Activated CD8-positive, alpha-beta T cell treated with anti-CD3 and anti-CD28 coated beads for 36 hours (primary cell): ENCODE data around the gene LRRC14B. TPM values are rescaled to one million over a fixed set of nuclear protein-coding genes. Genes with fewer than 3 reads are reported as not detected.
A peak's percentile ranks its signal among the peaks of the same experiment; 100 is the strongest.
"Not testable (repeated sequence)": the region's sequence is repeated elsewhere in the genome, so short reads cannot be mapped to it uniquely, and the experiment has no call there.

Source experiments
- ATAC-seq: fragments of 200-7000 bp; cut with Tn5 transposase; one replicate; pipeline ENCODE4 v1.10.0; 2021; ENCODE audit warnings: mild to moderate bottlenecking, moderate library complexity
- CTCF ChIA-PET: fragments of 350-600 bp; sonication (Branson Sonifier 250); formaldehyde crosslinking; loops from one replicate; lab custom pipeline; 2021; ENCODE audit warnings: antibody characterized with exemption; lab: Charles Lee
- POLR2A ChIA-PET: fragments of 350-600 bp; sonication (Branson Sonifier 250); formaldehyde crosslinking; loops from one replicate; lab custom pipeline; 2021; ENCODE audit warnings: antibody characterized with exemption; lab: Charles Lee
- DNase-seq: peaks from one replicate; pipeline ENCODE4 v3.0.0-alpha.2; 2020
- H3K27ac Mint-ChIP-seq: one replicate; pipeline ENCODE4 v1.8.0; 2021; ENCODE audit warnings: mild to moderate bottlenecking, mixed read lengths
- H3K27me3 Mint-ChIP-seq: one replicate; pipeline ENCODE4 v1.8.0; 2021; ENCODE audit warnings: mixed read lengths
- H3K36me3 Mint-ChIP-seq: one replicate; pipeline ENCODE4 v1.8.0; 2021; ENCODE audit warnings: low read depth, mixed read lengths
- H3K4me1 Mint-ChIP-seq: one replicate; pipeline ENCODE4 v1.8.0; 2021; ENCODE audit warnings: low read depth, mixed read lengths
- H3K4me3 Mint-ChIP-seq: one replicate; pipeline ENCODE4 v1.8.0; 2021; ENCODE audit warnings: mild to moderate bottlenecking, moderate library complexity, mixed read lengths
- H3K9me3 Mint-ChIP-seq: one replicate; pipeline ENCODE4 v1.8.0; 2021; ENCODE audit warnings: mixed read lengths
- intact Hi-C: fragments of 100-400 bp; cut with micrococcal nuclease; formaldehyde crosslinking; loops from one replicate; pipeline ENCODE4 v1.10.0; 2022
- total RNA-seq, 2 experiments: library from RNA; stranded (reverse); gene quantifications; one replicate each; pipeline ENCODE4 v1.2.3, GENCODE V29; 2021
- TF ChIP-seq, protein P1 (sequence below): fragments of 200-600 bp; IDR thresholded peaks from one replicate; pipeline ENCODE4 v1.8.0; 2022; ENCODE audit warnings: antibody characterized with exemption, mild to moderate bottlenecking

The LRRC14B gene
- total RNA-seq, 2 experiments from 2014 or later, result 0.16 TPM; not detected in 1

DNA sequence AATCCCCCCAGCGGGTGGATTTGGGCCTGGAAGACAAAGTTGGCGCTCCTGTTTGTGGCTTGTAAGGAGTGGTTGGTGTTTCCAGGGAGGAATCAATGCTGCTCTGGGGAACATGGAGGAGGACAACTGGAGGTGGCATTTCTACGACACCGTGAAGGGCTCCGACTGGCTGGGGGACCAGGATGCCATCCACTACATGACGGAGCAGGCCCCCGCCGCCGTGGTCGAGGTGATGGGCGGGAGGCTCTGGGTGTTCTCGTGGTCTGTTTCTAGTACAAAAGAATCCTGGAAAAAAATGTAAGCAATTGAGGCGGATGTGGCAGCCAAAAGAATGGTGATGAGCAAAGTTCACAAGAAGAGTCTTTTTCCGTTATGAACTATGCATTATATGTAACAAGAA lies 34.0 kb downstream of the LRRC14B start:
- no peak for ATAC-seq
- TF ChIP-seq, protein P1, sequence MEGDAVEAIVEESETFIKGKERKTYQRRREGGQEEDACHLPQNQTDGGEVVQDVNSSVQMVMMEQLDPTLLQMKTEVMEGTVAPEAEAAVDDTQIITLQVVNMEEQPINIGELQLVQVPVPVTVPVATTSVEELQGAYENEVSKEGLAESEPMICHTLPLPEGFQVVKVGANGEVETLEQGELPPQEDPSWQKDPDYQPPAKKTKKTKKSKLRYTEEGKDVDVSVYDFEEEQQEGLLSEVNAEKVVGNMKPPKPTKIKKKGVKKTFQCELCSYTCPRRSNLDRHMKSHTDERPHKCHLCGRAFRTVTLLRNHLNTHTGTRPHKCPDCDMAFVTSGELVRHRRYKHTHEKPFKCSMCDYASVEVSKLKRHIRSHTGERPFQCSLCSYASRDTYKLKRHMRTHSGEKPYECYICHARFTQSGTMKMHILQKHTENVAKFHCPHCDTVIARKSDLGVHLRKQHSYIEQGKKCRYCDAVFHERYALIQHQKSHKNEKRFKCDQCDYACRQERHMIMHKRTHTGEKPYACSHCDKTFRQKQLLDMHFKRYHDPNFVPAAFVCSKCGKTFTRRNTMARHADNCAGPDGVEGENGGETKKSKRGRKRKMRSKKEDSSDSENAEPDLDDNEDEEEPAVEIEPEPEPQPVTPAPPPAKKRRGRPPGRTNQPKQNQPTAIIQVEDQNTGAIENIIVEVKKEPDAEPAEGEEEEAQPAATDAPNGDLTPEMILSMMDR, result no peak
- CTCF ChIA-PET, result no interaction called here
- H3K4me1 Mint-ChIP-seq, result peaks cover 27% of the 10 kb centered on the region
- intact Hi-C loops, result no loop called here
- POLR2A ChIA-PET, result no interaction called here
- peak overlapping the region; percentile 44 for H3K27ac Mint-ChIP-seq
- H3K36me3 Mint-ChIP-seq, result peaks cover 38% of the 10 kb centered on the region
- H3K4me3 Mint-ChIP-seq, result no peak overlapping the region
- no peaks in the 10 kb centered on the region for H3K27me3 Mint-ChIP-seq
- no peaks in the 10 kb centered on the region for H3K9me3 Mint-ChIP-seq
- no peak for DNase-seq

DNA sequence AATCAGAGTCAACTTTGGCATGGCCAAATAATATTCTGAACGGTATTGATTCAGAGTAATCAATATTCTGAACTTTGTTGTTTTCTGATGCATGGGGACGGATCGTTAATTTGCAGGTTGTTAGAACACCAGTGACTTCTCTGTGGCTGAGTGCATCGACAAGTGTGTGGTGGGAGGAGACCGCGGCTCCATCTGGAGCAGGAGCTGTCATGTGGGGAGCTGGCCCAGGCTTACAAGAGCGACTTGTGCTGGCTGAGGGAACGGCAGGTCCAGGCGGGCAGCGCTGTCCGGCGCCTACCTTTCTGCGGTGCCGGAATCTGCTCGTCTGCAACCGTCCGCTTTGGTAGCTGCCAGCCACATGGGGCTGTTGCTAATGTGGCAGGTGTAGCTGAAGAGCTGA lies 36.1 kb downstream of the LRRC14B start:
- ATAC-seq, POLR2A ChIA-PET, H3K27ac Mint-ChIP-seq, H3K27me3 Mint-ChIP-seq, DNase-seq, H3K4me3 Mint-ChIP-seq, CTCF ChIA-PET, H3K9me3 Mint-ChIP-seq, intact Hi-C loops: not testable (repeated sequence)
- Mint-ChIP-seq H3K4me1 (peaks cover 11% of the 10 kb centered on the region), H3K36me3 (peaks cover 48% of the 10 kb centered on the region)

DNA sequence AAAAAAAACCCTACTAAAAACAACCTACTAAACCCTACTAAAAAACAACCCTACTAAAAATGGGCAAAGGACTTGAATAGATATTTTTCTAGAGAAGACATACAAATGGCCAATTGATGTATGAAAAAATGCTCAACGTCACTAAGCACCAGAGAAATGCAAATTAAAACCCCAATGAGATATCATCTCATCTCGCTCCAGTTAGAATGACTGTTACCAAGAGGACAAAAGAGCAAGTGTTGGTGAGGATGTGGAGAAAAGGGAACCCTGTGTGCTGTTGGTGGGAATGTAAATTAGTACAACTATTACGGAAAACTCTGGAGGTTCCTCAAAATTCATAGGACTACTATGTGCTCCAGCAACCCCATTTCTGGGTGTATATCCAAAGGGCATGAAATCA lies 37.6 kb downstream of the LRRC14B start:
- Mint-ChIP-seq H3K9me3 (no peaks in the 10 kb centered on the region), H3K4me1 (no peaks in the 10 kb centered on the region), H3K36me3 (peaks cover 55% of the 10 kb centered on the region), H3K4me3 (no peak overlapping the region), H3K27ac (no peak overlapping the region), H3K27me3 (no peaks in the 10 kb centered on the region)
- ATAC-seq (no peak), DNase-seq (no peak)
- ChIA-PET POLR2A (no interaction called here), CTCF (no interaction called here)
- TF ChIP-seq, protein P1, result no peak
- intact Hi-C loops, result no loop called here

DNA sequence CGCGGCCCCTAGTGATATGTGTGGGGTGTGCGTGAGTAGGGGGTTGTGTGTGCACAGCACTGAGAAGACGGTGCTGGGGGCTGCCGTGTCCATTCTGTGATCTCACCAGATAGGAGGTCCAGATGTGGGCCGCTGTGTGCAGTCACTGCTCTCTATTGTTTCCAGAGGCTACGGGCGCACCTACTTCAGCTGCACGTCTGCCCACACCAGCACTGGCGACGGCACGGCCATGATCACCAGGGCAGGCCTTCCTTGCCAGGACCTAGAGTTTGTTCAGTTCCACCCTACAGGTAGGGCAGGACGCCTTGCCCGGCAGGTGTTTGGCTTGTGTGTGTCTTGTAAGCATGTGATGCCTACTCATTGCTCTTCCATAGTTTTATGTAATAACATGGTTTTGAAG lies 39.4 kb downstream of the LRRC14B start:
- CTCF ChIA-PET, result no interaction called here

DNA sequence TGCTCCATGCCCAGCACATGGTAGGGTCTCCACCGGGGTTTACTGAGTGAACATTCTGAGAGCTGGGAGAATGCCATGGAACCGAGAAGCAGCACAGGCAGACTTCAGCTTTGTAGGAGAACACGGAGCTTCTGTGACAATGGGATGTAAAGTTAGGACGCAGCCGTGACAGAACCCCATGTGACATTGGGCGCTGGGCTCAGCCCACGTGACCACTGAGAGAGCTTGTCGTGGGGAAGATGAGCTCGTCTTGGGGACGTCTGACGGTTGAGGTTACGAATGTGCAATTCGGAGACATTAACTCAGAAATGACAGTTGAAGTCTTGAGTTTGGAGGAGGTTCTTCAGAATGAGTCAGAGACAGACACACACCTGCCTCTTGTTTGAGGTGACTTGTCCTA lies 40.4 kb downstream of the LRRC14B start:
- H3K27me3 Mint-ChIP-seq, result no peaks in the 10 kb centered on the region
- POLR2A ChIA-PET, result no interaction called here
- H3K9me3 Mint-ChIP-seq, result no peaks in the 10 kb centered on the region
- H3K27ac Mint-ChIP-seq, result no peak overlapping the region
- intact Hi-C loops, result no loop called here
- CTCF ChIA-PET, result no interaction called here
- H3K4me3 Mint-ChIP-seq, result no peak overlapping the region
- ATAC-seq (peak; percentile 45), DNase-seq (no peak)
- TF ChIP-seq, protein P1, result no peak
- no peaks in the 10 kb centered on the region for H3K4me1 Mint-ChIP-seq
- H3K36me3 Mint-ChIP-seq, result peaks cover 51% of the 10 kb centered on the region

More for the DNA sequence above, 39.4 kb downstream of the LRRC14B start:
- intact Hi-C loops, result no loop called here
- H3K4me1 Mint-ChIP-seq, result no peaks in the 10 kb centered on the region
- no peak overlapping the region for H3K27ac Mint-ChIP-seq
- peaks cover 50% of the 10 kb centered on the region for H3K36me3 Mint-ChIP-seq
- ATAC-seq, result no peak
- H3K9me3 Mint-ChIP-seq, result no peaks in the 10 kb centered on the region
- TF ChIP-seq, protein P1, result no peak
- no peaks in the 10 kb centered on the region for H3K27me3 Mint-ChIP-seq
- DNase-seq, result no peak
- no peak overlapping the region for H3K4me3 Mint-ChIP-seq
- POLR2A ChIA-PET, result no interaction called here

DNA sequence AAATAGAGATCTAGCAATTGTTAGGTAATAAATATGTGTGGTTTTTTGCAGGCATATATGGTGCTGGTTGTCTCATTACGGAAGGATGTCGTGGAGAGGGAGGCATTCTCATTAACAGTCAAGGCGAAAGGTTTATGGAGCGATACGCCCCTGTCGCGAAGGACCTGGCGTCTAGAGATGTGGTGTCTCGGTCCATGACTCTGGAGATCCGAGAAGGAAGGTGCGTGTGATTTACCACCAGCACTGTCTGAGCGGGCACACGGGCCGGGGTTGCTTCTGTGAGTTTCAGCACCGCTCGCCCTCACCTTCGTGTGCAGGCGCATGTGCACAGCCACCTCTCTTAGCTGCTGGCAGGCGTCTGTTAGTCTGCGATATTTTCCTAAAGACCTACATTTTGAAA lies 42.1 kb downstream of the LRRC14B start:
- H3K27ac Mint-ChIP-seq, CTCF ChIA-PET, H3K9me3 Mint-ChIP-seq, ATAC-seq, H3K4me1 Mint-ChIP-seq, H3K27me3 Mint-ChIP-seq, DNase-seq, H3K4me3 Mint-ChIP-seq, intact Hi-C loops: not testable (repeated sequence)
- POLR2A ChIA-PET, result interaction anchor here (0.6 kb wide), 1 partner anchor 80 kb away, joined by 3 read pairs; no protein-coding TSS in a partner anchor
- H3K36me3 Mint-ChIP-seq, result peaks cover 55% of the 10 kb centered on the region
